MM.1S (cell line): ENCODE results near the gene SRPK3.

Experiments
- DNase-seq: peaks from one replicate; pipeline ENCODE4 v3.0.0-alpha.2; 2015
- H2AFZ ChIP-seq: fragments of 300-600 bp; sonication (generic); 2 replicates; pipeline ENCODE4 v1.6.0; 2016; ENCODE audit warnings: antibody characterized with exemption, low read length
- H3F3A ChIP-seq: fragments of 300-600 bp; sonication (generic); 2 replicates; pipeline ENCODE4 v1.6.1; 2016; ENCODE audit warnings: mild to moderate bottlenecking, antibody characterized with exemption, low read length, moderate library complexity, mixed read lengths; ENCODE audit not compliant: insufficient read depth
- H3K27ac ChIP-seq: fragments of 300-600 bp; sonication (generic); 2 replicates; pipeline ENCODE4 v1.5.1; 2016; ENCODE audit warnings: mild to moderate bottlenecking, low read length
- H3K27me3 ChIP-seq: fragments of 300-600 bp; sonication (generic); replicated peaks from 2 replicates; pipeline ENCODE4 v1.6.0; 2016; ENCODE audit warnings: low read length; ENCODE audit not compliant: insufficient read depth
- H3K36me3 ChIP-seq: fragments of 300-600 bp; sonication (generic); replicated peaks from 2 replicates; pipeline ENCODE4 v1.6.1; 2016; ENCODE audit warnings: mild to moderate bottlenecking, low read length, mixed read lengths; ENCODE audit not compliant: insufficient read depth
- H3K4me1 ChIP-seq: fragments of 300-600 bp; sonication (generic); 2 replicates; pipeline ENCODE4 v1.6.1; 2016; ENCODE audit warnings: low read length, mixed read lengths
- H3K4me2 ChIP-seq: fragments of 300-600 bp; sonication (generic); 2 replicates; pipeline ENCODE4 v1.6.0; 2016; ENCODE audit warnings: low read depth, low read length
- H3K4me3 ChIP-seq: fragments of 300-600 bp; sonication (generic); 2 replicates; pipeline ENCODE4 v1.5.1; 2016; ENCODE audit warnings: low read length, mixed read lengths
- H3K79me2 ChIP-seq: fragments of 300-600 bp; sonication (generic); 2 replicates; pipeline ENCODE4 v1.6.1; 2016; ENCODE audit warnings: mixed run types, low read length, mixed read lengths
- H3K9ac ChIP-seq: fragments of 300-600 bp; sonication (generic); 2 replicates; pipeline ENCODE4 v1.6.1; 2016; ENCODE audit warnings: low read length, mixed read lengths
- H3K9me2 ChIP-seq: fragments of 300-600 bp; sonication (generic); replicated peaks from 2 replicates; pipeline ENCODE4 v1.6.1; 2016; ENCODE audit warnings: mild to moderate bottlenecking, low read length, mixed read lengths; ENCODE audit not compliant: insufficient read depth
- H3K9me3 ChIP-seq: fragments of 300-600 bp; sonication (generic); replicated peaks from 2 replicates; pipeline ENCODE4 v1.6.1; 2016; ENCODE audit warnings: mild to moderate bottlenecking, low read length, mixed read lengths; ENCODE audit not compliant: insufficient read depth
- H4K20me1 ChIP-seq: fragments of 300-600 bp; sonication (generic); 2 replicates; pipeline ENCODE4 v1.6.1; 2016; ENCODE audit warnings: mild to moderate bottlenecking, low read length, moderate library complexity, mixed read lengths; ENCODE audit not compliant: insufficient read depth
- CTCF ChIP-seq: fragments of 300-600 bp; sonication (generic); IDR thresholded peaks from 2 replicates; pipeline ENCODE4 v1.5.1; 2016; ENCODE audit warnings: antibody characterized with exemption, low read length, mixed read lengths
- EZH2 ChIP-seq: fragments of 300-600 bp; sonication (generic); optimal IDR thresholded peaks from 2 replicates; pipeline ENCODE3; 2017; ENCODE audit warnings: low read depth, mild to moderate bottlenecking, antibody characterized with exemption, low read length, mixed read lengths
- EZH2phosphoT487 ChIP-seq: fragments of 300-600 bp; sonication (generic); IDR thresholded peaks from 2 replicates; pipeline ENCODE4 v1.6.1; 2018; ENCODE audit warnings: antibody characterized with exemption, low read length

The SRPK3 gene

GRCh38 chrX:153765138-153766079 is 15.4 kb upstream of the SRPK3 start:
- Histone ChIP-seq H3K27me3 (peaks cover 8% of the 10 kb centered on the region; the same call in 1 of the 2 replicates), H3K9me2 (no peaks in the 10 kb centered on the region), H3K9ac (no peak overlapping the region), H3K36me3 (no peaks in the 10 kb centered on the region), H3K9me3 (no peaks in the 10 kb centered on the region), H3K27ac (no peak overlapping the region), H3K79me2 (no peaks in the 10 kb centered on the region), H2AFZ (no peak overlapping the region), H3F3A (no peaks in the 10 kb centered on the region), H3K4me1 (no peaks in the 10 kb centered on the region), H4K20me1 (no peaks in the 10 kb centered on the region), H3K4me2 (no peak overlapping the region), H3K4me3 (no peak overlapping the region)
- DNase-seq: no peak
- TF ChIP-seq EZH2 (no peak), CTCF (no peak), EZH2phosphoT487 (no peak)

- no peak for DNase-seq
- Histone ChIP-seq H3K79me2 (no peaks in the 10 kb centered on the region), H2AFZ (no peak overlapping the region), H4K20me1 (no peaks in the 10 kb centered on the region), H3K9me2 (no peaks in the 10 kb centered on the region), H3K4me3 (no peak overlapping the region), H3K9ac (no peak overlapping the region), H3K36me3 (no peaks in the 10 kb centered on the region), H3K9me3 (no peaks in the 10 kb centered on the region), H3K27me3 (peaks cover 13% of the 10 kb centered on the region; the same call in 1 of the 2 replicates), H3K27ac (no peak overlapping the region), H3K4me1 (no peaks in the 10 kb centered on the region), H3K4me2 (no peak overlapping the region), H3F3A (no peaks in the 10 kb centered on the region)
- TF ChIP-seq EZH2phosphoT487: no peak
- no peak for TF ChIP-seq CTCF
- no peak for TF ChIP-seq EZH2
These were observed 14.6 kb upstream of the SRPK3 start for GRCh38 chrX:153766098-153766817.

GRCh38 chrX:153766871-153767673 is 13.8 kb upstream of the SRPK3 start:
- H3K9ac ChIP-seq: no peak overlapping the region
- no peaks in the 10 kb centered on the region for H3K9me3 ChIP-seq
- no peak for DNase-seq
- H4K20me1 ChIP-seq: no peaks in the 10 kb centered on the region
- no peaks in the 10 kb centered on the region for H3K4me1 ChIP-seq
- peaks cover 21% of the 10 kb centered on the region for H3K27me3 ChIP-seq
- H3K27ac ChIP-seq: no peak overlapping the region
- no peaks in the 10 kb centered on the region for H3K36me3 ChIP-seq
- TF ChIP-seq EZH2: no peak
- no peak for TF ChIP-seq CTCF
- no peak for TF ChIP-seq EZH2phosphoT487
- H3K4me3 ChIP-seq: no peak overlapping the region
- no peak overlapping the region for H2AFZ ChIP-seq
- H3K4me2 ChIP-seq: no peak overlapping the region
- H3F3A ChIP-seq: no peaks in the 10 kb centered on the region
- no peaks in the 10 kb centered on the region for H3K9me2 ChIP-seq
- H3K79me2 ChIP-seq: no peaks in the 10 kb centered on the region
